HepG2 (cell line): ENCODE measurements around the gene IRF1. TPM values are rescaled to one million over a fixed set of nuclear protein-coding genes. Genes with fewer than 3 reads are reported as not detected.

Source experiments
- AHR ChIP-seq: IDR thresholded peaks from 2 replicates; pipeline ENCODE4 v1.6.1; 2018; ENCODE audit warnings: missing genetic modification reagents, missing compliant biosample characterization
- ARNTL ChIP-seq: sonication (generic); formaldehyde crosslinking; IDR thresholded peaks from 2 replicates; pipeline ENCODE4 v1.4.0; 2020; ENCODE audit warnings: mild to moderate bottlenecking, missing genetic modification reagents
- BCL6 ChIP-seq: IDR thresholded peaks from 2 replicates; pipeline ENCODE4 v1.6.1; 2016; ENCODE audit warnings: missing genetic modification reagents, missing compliant biosample characterization
- DNMT3B ChIP-seq: conservative IDR thresholded peaks from 2 replicates; pipeline ENCODE4 v1.6.1; 2016; ENCODE audit warnings: missing biosample characterization, control low read depth
- JDP2 ChIP-seq: sonication (generic); formaldehyde crosslinking; IDR thresholded peaks from 2 replicates; pipeline ENCODE4 v1.8.1; 2022; ENCODE audit warnings: missing genetic modification reagents, borderline replicate concordance
- MED8 ChIP-seq: sonication (generic); formaldehyde crosslinking; IDR thresholded peaks from 2 replicates; pipeline ENCODE4 v1.8.1; 2023; ENCODE audit warnings: mild to moderate bottlenecking, missing genetic modification reagents; ENCODE audit not compliant: insufficient replicate concordance
- NFIB ChIP-seq: sonication (generic); formaldehyde crosslinking; IDR thresholded peaks from 2 replicates; pipeline ENCODE4 v1.9.0; 2021; ENCODE audit warnings: missing genetic modification reagents, mild to moderate bottlenecking, borderline replicate concordance
- NFRKB ChIP-seq: fragments of 450-650 bp; IDR thresholded peaks from 2 replicates; pipeline ENCODE4 v1.6.1; 2017
- PITX1 ChIP-seq: sonication (generic); formaldehyde crosslinking; IDR thresholded peaks from 2 replicates; pipeline ENCODE4 v1.5.1; 2020; ENCODE audit warnings: mild to moderate bottlenecking, missing genetic modification reagents
- RBM22 ChIP-seq: fragments of 200-400 bp; formaldehyde crosslinking; optimal IDR thresholded peaks from 2 replicates; pipeline ENCODE3; 2017; ENCODE audit warnings: mild to moderate bottlenecking, low read length, moderate library complexity
- ZBTB40 ChIP-seq, 2 experiments: fragments of 450-650 bp in 1 of 2; sonication (generic) in 1 of 2; formaldehyde crosslinking in 1 of 2; IDR thresholded peaks; 2 replicates each; pipeline versions ENCODE4 v1.6.1 to v1.8.0; 2016 to 2022; ENCODE audit warnings: antibody characterized with exemption in 1 of 2, mild to moderate bottlenecking in 1 of 2, missing genetic modification reagents in 1 of 2
- ZC3H13 ChIP-seq: sonication (generic); formaldehyde crosslinking; IDR thresholded peaks from 2 replicates; pipeline ENCODE4 v1.8.1; 2023; ENCODE audit warnings: mild to moderate bottlenecking, missing genetic modification reagents, moderate library complexity
- ZNF121 ChIP-seq: sonication (generic); formaldehyde crosslinking; IDR thresholded peaks from 2 replicates; pipeline ENCODE4 v1.5.0; 2020; ENCODE audit warnings: mild to moderate bottlenecking, missing genetic modification reagents
- ZNF207 ChIP-seq: fragments of 450-650 bp; IDR thresholded peaks from 2 replicates; pipeline ENCODE4 v1.6.1; 2016; ENCODE audit warnings: antibody characterized with exemption, borderline replicate concordance
- ZNF317 ChIP-seq: sonication (generic); formaldehyde crosslinking; IDR thresholded peaks from 2 replicates; pipeline ENCODE4 v1.5.0; 2020; ENCODE audit warnings: mild to moderate bottlenecking, missing genetic modification reagents
- ZNF414 ChIP-seq: sonication (generic); formaldehyde crosslinking; IDR thresholded peaks from 2 replicates; pipeline ENCODE4 v1.5.0; 2020; ENCODE audit warnings: missing genetic modification reagents
- ZNF710 ChIP-seq: sonication (generic); formaldehyde crosslinking; IDR thresholded peaks from 2 replicates; pipeline ENCODE4 v1.5.0; 2020; ENCODE audit warnings: mild to moderate bottlenecking, missing genetic modification reagents, borderline replicate concordance
- ZNF841 ChIP-seq: sonication (generic); formaldehyde crosslinking; IDR thresholded peaks from 2 replicates; pipeline ENCODE4 v1.8.1; 2023; ENCODE audit warnings: missing genetic modification reagents, borderline replicate concordance
- polyA plus RNA-seq, 8 experiments: library from polyadenylated mRNA; depleted of rRNA in 3 of 8; stranded (reverse) in 7 of 8; unstranded in 1 of 8; fragments of >200 nt; fragmentation: Illumina TruSeq in 4 of 8; extraction: Trizol in 4 of 8; gene quantifications; 2 replicates each; pipeline versions ENCODE4 v1.2.1 to v1.2.3, GENCODE V29; 2011 to 2016; ENCODE audit warnings: low read depth in 4 of 8, missing spikeins in 1 of 8, mixed read lengths in 1 of 8; ENCODE audit not compliant: insufficient read depth in 1 of 8
- total RNA-seq, 5 experiments: library from RNA; depleted of rRNA; stranded (reverse); fragments of >200 nt; fragmentation: Illumina TruSeq; extraction: Trizol; gene quantifications; 2 replicates each; pipeline ENCODE4 v1.2.3, GENCODE V29; 2016; ENCODE audit warnings: low read depth in 1 of 5

IRF1 gene
- total and polyA plus RNA-seq, 2 of the 13 experiments (the other 11 are each of a cell fraction or from before 2014, with no cell fraction given): 4.1 to 8.8 TPM

GRCh38 chr5:132496631-132497487, 6.3 kb upstream of the IRF1 start (continued):
- TF ChIP-seq ZBTB40 (IDR thresholded peaks at IDR 0.05) (no peak), ZBTB40 (CRISPR knock-in tag; IDR thresholded peaks at IDR 0.05) (no peak), ZNF317 (CRISPR knock-in tag) (peak; percentile 55; the same call in 1 of the 2 replicates), MED8 (peak; percentile 18), NFIB (no peak), ZC3H13 (no peak; the same call in 1 of the 2 replicates), NFRKB (no peak), ZNF841 (no peak), JDP2 (CRISPR knock-in tag) (no peak; the same call in 1 of the 2 replicates), ZNF710 (CRISPR knock-in tag) (no peak), AHR (CRISPR knock-in tag) (no peak), ZNF121 (CRISPR knock-in tag) (no peak), RBM22 (no peak), PITX1 (no peak), BCL6 (CRISPR knock-in tag) (no peak), ARNTL (CRISPR knock-in tag) (no peak), ZNF414 (CRISPR knock-in tag) (0 out of 2 replicates have a peak, but pooled peaks have one; percentile 12), DNMT3B (CRISPR knock-in tag) (no peak), ZNF207 (no peak)
